ENCODE results near the gene GGACT. TPM values are rescaled to one million over a fixed set of nuclear protein-coding genes. Genes with fewer than 3 reads are reported as not detected.
"Not testable (repeated sequence)": the region's sequence is repeated elsewhere in the genome, so short reads cannot be mapped to it uniquely, and the experiment has no call there.

Gene GGACT
- total RNA-seq, 1 donor = 9.1 TPM

- DNase-seq (ENCODE audit: low read depth) = no peak
- no peak for TF ChIP-seq CTCF (IDR thresholded peaks at IDR 0.05; ENCODE audit: insufficient read depth, low read length)
- no peak overlapping the region for H3K4me3 ChIP-seq (ENCODE audit: low read depth, low read length)
These were observed 59.8 kb downstream of the GGACT start for GRCh38 chr13:100528820-100529219.

GRCh38 chr13:100528353-100528752 lies 60.2 kb downstream of the GGACT start:
- no peak overlapping the region for H3K4me3 ChIP-seq (ENCODE audit: low read depth, low read length)
- DNase-seq (ENCODE audit: low read depth) = no peak
- no peak for TF ChIP-seq CTCF (IDR thresholded peaks at IDR 0.05; ENCODE audit: insufficient read depth, low read length)

- TF ChIP-seq CTCF (IDR thresholded peaks at IDR 0.05; ENCODE audit: insufficient read depth, low read length) = no peak
- no peak for DNase-seq (ENCODE audit: low read depth)
- H3K4me3 ChIP-seq (ENCODE audit: low read depth, low read length) = no peak overlapping the region
These were observed 60.9 kb downstream of the GGACT start for GRCh38 chr13:100527644-100528043.

GRCh38 chr13:100526318-100527000 lies 62.1 kb downstream of the GGACT start:
- no peak overlapping the region for H3K4me3 ChIP-seq (ENCODE audit: low read depth, low read length)
- TF ChIP-seq CTCF (IDR thresholded peaks at IDR 0.05; ENCODE audit: insufficient read depth, low read length) = no peak
- DNase-seq (ENCODE audit: low read depth) = no peak

GRCh38 chr13:100525453-100526317 lies 62.9 kb downstream of the GGACT start:
- no peak for TF ChIP-seq CTCF (IDR thresholded peaks at IDR 0.05; ENCODE audit: insufficient read depth, low read length)
- H3K4me3 ChIP-seq (ENCODE audit: low read depth, low read length) = no peak overlapping the region
- no peak for DNase-seq (ENCODE audit: low read depth)

- not testable (repeated sequence) for H3K4me3 ChIP-seq (ENCODE audit: low read depth, low read length); DNase-seq (ENCODE audit: low read depth)
These were observed 63.9 kb downstream of the GGACT start for GRCh38 chr13:100524688-100525087.

GRCh38 chr13:100523981-100524386 lies 64.6 kb downstream of the GGACT start:
- TF ChIP-seq CTCF (IDR thresholded peaks at IDR 0.05; ENCODE audit: insufficient read depth, low read length) = no peak
- DNase-seq (ENCODE audit: low read depth) = no peak
- no peak overlapping the region for H3K4me3 ChIP-seq (ENCODE audit: low read depth, low read length)
